ENCODE results near the gene SLC24A2.

SLC24A2 gene

GRCh38 chr9:19757745-19758144, 31.1 kb downstream of the SLC24A2 start:
- no peak for DNase-seq (ENCODE audit: low read depth)

GRCh38 chr9:19754921-19755320, 33.9 kb downstream of the SLC24A2 start:
- DNase-seq (ENCODE audit: low read depth): no peak

- no peak for DNase-seq (ENCODE audit: low read depth)
These were observed 40.3 kb downstream of the SLC24A2 start for GRCh38 chr9:19748278-19749126.

GRCh38 chr9:19746223-19746622, 42.6 kb downstream of the SLC24A2 start:
- no peak for DNase-seq (ENCODE audit: low read depth)

- no peak for DNase-seq (ENCODE audit: low read depth)
These were observed 47.7 kb downstream of the SLC24A2 start for GRCh38 chr9:19741178-19741577.
